ENCODE data around the gene PNPT1. TPM values are rescaled to one million over a fixed set of nuclear protein-coding genes. Genes with fewer than 3 reads are reported as not detected.

Gene PNPT1
- total RNA-seq, 4 donors from 2014 or later: 15.5 to 21.0 (median 20.6) TPM

DNA sequence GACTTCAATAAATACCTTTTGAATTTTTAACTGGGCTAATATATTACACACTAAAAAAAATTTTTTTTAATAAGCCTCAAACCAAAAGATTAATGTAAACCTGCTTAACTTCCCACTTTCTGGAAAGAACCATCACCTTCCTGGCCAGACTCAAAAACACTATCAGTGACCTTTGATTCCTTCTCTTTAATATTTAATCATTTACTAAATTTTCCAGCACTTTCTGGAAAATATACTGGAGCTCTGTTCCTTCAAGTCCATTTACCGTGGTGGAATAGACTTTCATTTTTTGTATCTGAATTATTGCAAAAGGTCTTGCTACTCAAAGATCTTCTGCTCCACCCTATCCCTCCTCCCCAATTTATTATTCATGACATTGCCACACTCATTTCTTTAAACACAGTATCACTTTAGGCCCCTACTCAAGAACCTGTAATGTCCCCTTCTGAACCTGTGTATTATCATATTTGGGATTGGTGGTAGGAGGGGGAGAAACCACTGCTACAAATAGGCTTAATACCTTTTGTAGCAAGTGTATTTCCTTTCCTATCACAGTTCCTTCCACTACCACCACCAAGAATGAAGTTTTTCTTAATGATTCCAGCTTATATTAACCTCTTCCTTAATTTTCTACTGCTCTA is 83.6 kb downstream of the PNPT1 start:
- TF ChIP-seq POLR2A (IDR thresholded peaks at IDR 0.05): no peak
- TF ChIP-seq, protein P1, sequence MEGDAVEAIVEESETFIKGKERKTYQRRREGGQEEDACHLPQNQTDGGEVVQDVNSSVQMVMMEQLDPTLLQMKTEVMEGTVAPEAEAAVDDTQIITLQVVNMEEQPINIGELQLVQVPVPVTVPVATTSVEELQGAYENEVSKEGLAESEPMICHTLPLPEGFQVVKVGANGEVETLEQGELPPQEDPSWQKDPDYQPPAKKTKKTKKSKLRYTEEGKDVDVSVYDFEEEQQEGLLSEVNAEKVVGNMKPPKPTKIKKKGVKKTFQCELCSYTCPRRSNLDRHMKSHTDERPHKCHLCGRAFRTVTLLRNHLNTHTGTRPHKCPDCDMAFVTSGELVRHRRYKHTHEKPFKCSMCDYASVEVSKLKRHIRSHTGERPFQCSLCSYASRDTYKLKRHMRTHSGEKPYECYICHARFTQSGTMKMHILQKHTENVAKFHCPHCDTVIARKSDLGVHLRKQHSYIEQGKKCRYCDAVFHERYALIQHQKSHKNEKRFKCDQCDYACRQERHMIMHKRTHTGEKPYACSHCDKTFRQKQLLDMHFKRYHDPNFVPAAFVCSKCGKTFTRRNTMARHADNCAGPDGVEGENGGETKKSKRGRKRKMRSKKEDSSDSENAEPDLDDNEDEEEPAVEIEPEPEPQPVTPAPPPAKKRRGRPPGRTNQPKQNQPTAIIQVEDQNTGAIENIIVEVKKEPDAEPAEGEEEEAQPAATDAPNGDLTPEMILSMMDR (IDR thresholded peaks at IDR 0.05): no peak
- DNase-seq: no peak
- peaks cover 0 to 21% of the 10 kb centered on the region in 2 donors for H3K36me3 ChIP-seq
- 84 to 93% methylated on average over 1 of the region's 1 CpG for WGBS, 2 donors
- no peaks in the 10 kb centered on the region for H3K9me3 ChIP-seq
- no peak overlapping the region for H3K4me3 ChIP-seq (replicated peaks in 1 of 3)
- peaks cover 0 to 7% of the 10 kb centered on the region in 2 donors for H3K4me1 ChIP-seq
- intact Hi-C loops (cut with DNase I): loop anchor here (10.0 kb wide), 1 partner anchor 85 kb away; no protein-coding TSS in a partner anchor
- H3K27ac ChIP-seq: no peak overlapping the region
- H3K27me3 ChIP-seq: no peaks in the 10 kb centered on the region

DNA sequence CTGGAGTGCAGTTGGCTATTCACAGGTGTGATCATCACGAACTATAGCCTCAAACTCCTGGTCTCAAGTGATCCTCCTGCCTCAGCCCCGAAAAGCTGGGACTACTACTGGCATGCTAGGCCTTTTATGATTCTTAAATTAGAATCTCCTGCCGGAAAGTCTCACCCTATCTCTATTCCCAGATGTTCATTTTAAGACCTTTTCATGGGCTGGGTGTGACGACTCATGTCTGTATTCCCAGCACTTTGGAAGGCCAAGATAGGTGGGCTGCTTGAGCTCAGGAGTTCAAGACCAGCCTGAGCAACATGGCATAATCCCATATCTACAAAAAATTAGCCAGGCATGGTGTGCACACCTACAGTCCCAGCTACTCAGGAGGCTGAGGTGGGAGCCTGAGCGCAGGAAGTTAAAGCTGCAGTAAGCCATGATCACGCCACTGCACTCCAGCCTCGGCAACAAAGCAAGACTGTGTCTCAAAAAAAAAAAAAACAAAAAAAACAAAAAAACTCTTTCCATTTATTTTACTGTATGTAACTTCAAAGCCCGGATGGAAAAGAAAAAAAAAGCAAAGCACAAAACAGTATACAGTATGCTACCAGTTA is 84.3 kb downstream of the PNPT1 start:
- no peaks in the 10 kb centered on the region for H3K27me3 ChIP-seq
- H3K4me1 ChIP-seq: no peaks in the 10 kb centered on the region
- H3K4me3 ChIP-seq (replicated peaks in 1 of 3): no peak overlapping the region
- TF ChIP-seq POLR2A (IDR thresholded peaks at IDR 0.05): no peak
- TF ChIP-seq, protein P1 (IDR thresholded peaks at IDR 0.05): no peak
- no peaks in the 10 kb centered on the region for H3K9me3 ChIP-seq
- DNase-seq: no peak
- intact Hi-C loops (cut with DNase I): no loop called here
- no peak overlapping the region for H3K27ac ChIP-seq
- H3K36me3 ChIP-seq: peaks cover 0 to 19% of the 10 kb centered on the region in 2 donors
- 79 to 89% methylated on average over 8 of the region's 8 CpGs for WGBS, 2 donors

DNA sequence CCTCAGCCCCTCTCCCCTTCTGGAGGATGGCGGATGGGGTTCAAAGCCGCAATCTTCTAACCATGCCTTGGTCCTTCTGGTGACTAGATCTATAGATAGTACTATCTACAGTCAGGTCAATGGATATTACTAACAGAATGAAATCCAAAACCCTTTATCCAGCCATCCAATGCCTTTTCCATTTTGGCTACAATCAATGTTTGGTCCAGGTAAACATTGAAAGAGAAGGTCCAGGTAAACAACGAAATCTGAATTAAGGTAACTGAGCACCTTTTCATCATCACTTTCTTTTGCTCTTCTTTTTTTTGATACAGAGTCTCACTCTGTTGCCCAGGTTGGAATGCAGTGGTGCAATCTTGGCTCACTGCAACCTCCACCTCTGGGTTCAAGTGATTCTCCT is 85.9 kb downstream of the PNPT1 start:
- WGBS, 2 donors: 97 to 99% methylated on average over 3 of the region's 3 CpGs
- Histone ChIP-seq H3K4me1 (no peaks in the 10 kb centered on the region), H3K4me3 (replicated peaks in 1 of 3) (no peak overlapping the region), H3K9me3 (no peaks in the 10 kb centered on the region), H3K27ac (no peak overlapping the region), H3K27me3 (no peaks in the 10 kb centered on the region), H3K36me3 (peaks cover 0 to 12% of the 10 kb centered on the region in 2 donors)
- intact Hi-C loops (cut with DNase I): no loop called here
- no peak for DNase-seq
- TF ChIP-seq, protein P1 (IDR thresholded peaks at IDR 0.05): no peak
- no peak for TF ChIP-seq POLR2A (IDR thresholded peaks at IDR 0.05)

DNA sequence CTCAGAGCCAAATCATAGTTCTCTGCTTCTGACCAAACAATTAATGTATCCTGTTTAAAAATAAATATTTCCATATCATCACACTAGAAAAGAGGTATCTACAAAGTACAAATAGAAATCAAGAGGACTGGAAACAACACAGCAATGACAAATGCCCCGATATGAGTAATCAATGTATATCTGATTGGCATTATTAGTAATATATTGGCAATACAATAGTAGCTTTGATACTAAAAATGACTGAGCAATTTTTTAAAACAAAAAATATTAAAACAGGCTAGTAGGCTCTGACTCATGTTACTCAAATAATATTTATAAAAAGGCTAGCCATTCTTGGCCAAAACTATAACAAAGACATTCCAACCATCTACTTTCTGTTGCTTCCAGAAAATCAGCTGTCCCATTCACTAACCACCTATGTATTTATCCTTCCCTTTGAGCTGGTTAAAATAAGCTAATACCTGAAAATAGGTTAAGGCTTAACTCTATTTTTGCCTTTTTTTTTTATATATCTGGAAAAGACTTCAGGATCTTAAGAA is 89.5 kb downstream of the PNPT1 start:
- intact Hi-C loops (cut with DNase I): no loop called here
- TF ChIP-seq, protein P1 (IDR thresholded peaks at IDR 0.05): no peak
- TF ChIP-seq POLR2A (IDR thresholded peaks at IDR 0.05): no peak
- H3K27me3 ChIP-seq: no peaks in the 10 kb centered on the region
- 95 to 97% methylated on average over 1 of the region's 1 CpG for WGBS, 2 donors
- peaks cover 0 to 6% of the 10 kb centered on the region in 2 donors for H3K36me3 ChIP-seq
- H3K4me1 ChIP-seq: peaks cover 0 to 3% of the 10 kb centered on the region in 2 donors
- DNase-seq: no peak
- no peaks in the 10 kb centered on the region for H3K9me3 ChIP-seq
- H3K4me3 ChIP-seq (replicated peaks in 1 of 3): no peak overlapping the region
- no peak overlapping the region for H3K27ac ChIP-seq

DNA sequence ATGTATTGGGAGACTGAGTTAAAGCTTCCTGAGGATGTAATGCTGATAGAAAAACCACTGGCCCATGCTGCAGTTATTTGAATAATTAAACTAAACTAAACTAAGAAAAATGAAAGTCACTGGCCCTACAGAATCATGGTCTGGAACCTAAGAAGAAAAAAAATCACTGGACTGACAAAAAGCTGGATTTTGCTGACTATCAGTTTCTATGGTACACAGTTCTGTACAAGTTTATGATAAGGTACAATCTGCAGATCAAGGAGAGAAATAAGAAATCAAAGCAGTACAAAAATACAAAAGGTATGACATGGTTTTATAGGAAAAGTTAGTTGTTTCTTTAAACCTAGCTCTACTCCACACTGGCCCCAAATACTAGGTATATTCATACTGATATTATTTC is 91.8 kb downstream of the PNPT1 start:
- Histone ChIP-seq H3K4me1 (peaks cover 0 to 3% of the 10 kb centered on the region in 2 donors), H3K36me3 (peaks cover 8 to 14% of the 10 kb centered on the region in 2 donors)
- intact Hi-C loops (cut with DNase I): no loop called here

More for the DNA sequence above, 91.8 kb downstream of the PNPT1 start:
- Histone ChIP-seq H3K27me3 (no peaks in the 10 kb centered on the region), H3K27ac (no peak overlapping the region), H3K4me3 (replicated peaks in 1 of 3) (no peak overlapping the region), H3K9me3 (no peaks in the 10 kb centered on the region)
- no peak for DNase-seq
- TF ChIP-seq, protein P1 (IDR thresholded peaks at IDR 0.05): no peak
- no peak for TF ChIP-seq POLR2A (IDR thresholded peaks at IDR 0.05)
